ENCODE results near the gene RANBP3L.

The RANBP3L gene

DNA sequence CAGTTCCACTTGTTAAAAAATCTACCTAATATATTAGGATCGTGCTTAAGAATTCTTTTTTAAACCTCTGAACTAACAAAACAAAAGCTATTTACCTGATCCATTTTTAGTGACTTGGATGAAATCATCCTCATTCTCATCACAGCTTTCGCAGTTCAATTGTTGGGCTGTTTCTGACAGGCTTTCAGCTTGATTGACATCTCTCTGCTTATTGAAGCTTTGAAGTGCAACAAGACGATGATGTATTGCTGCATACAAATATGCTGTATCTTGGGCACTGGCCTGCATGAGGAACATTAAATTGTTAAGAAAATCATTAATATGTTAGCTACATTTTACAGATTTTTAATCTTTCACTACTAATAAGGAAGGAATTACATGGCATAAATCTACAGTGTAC is 50.5 kb downstream of the RANBP3L start:
- Mint-ChIP-seq H3K36me3 (ENCODE audit: insufficient read depth) (no peaks in the 10 kb centered on the region), H3K4me3 (no peak overlapping the region), H3K27me3 (peaks cover 45% of the 10 kb centered on the region), H3K27ac (ENCODE audit: low read depth) (no peak overlapping the region), H3K9me3 (no peaks in the 10 kb centered on the region), H3K4me1 (no peaks in the 10 kb centered on the region)
- DNase-seq (ENCODE audit: low spot score in 2 of 2), result no peak
- no peak for ATAC-seq (replicated peaks; ENCODE audit: extremely low read depth, poor library complexity, severe bottlenecking)

GRCh38 chr5:36250427-36250826 is 51.3 kb downstream of the RANBP3L start:
- Mint-ChIP-seq H3K9me3 (no peaks in the 10 kb centered on the region), H3K27me3 (peaks cover 45% of the 10 kb centered on the region), H3K4me1 (no peaks in the 10 kb centered on the region), H3K36me3 (ENCODE audit: insufficient read depth) (no peaks in the 10 kb centered on the region), H3K27ac (ENCODE audit: low read depth) (no peak overlapping the region), H3K4me3 (no peak overlapping the region)
- DNase-seq (ENCODE audit: low spot score in 2 of 2) (no peak), ATAC-seq (replicated peaks; ENCODE audit: extremely low read depth, poor library complexity, severe bottlenecking) (no peak)

GRCh38 chr5:36246036-36246800 is 55.5 kb downstream of the RANBP3L start:
- peaks cover 20% of the 10 kb centered on the region for H3K27me3 Mint-ChIP-seq
- ATAC-seq (replicated peaks; ENCODE audit: extremely low read depth, poor library complexity, severe bottlenecking) (no peak), DNase-seq (ENCODE audit: low spot score in 2 of 2) (no peak)
- H3K9me3 Mint-ChIP-seq, result no peaks in the 10 kb centered on the region
- H3K4me3 Mint-ChIP-seq, result no peak overlapping the region
- peaks cover 5% of the 10 kb centered on the region for H3K36me3 Mint-ChIP-seq (ENCODE audit: insufficient read depth)
- no peak overlapping the region for H3K27ac Mint-ChIP-seq (ENCODE audit: low read depth)
- H3K4me1 Mint-ChIP-seq, result peaks cover 17% of the 10 kb centered on the region

DNA sequence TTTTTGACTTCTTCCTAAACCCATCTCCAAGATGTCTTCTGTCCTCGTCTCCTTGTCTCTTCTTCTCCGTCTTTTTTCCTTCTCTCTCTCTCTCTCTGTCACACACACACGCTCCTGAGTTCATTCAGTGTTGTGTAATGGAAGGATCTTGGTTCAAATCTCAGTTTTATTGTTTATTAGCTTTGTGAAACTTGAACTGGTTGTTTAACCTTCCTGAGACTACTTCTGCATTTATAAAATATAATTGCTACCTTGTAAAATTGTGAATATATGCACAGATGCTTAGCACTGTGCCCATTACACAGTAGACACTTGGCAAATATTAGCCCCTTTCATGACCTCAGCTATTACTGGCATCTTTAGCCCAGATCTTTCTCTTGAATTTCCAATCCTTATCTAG is 57.6 kb downstream of the RANBP3L start:
- no peaks in the 10 kb centered on the region for H3K9me3 Mint-ChIP-seq
- peaks cover 34% of the 10 kb centered on the region for H3K4me1 Mint-ChIP-seq
- peak overlapping the region; percentile 63 for H3K27ac Mint-ChIP-seq (ENCODE audit: low read depth)
- ATAC-seq (replicated peaks; ENCODE audit: extremely low read depth, poor library complexity, severe bottlenecking), result no peak
- H3K36me3 Mint-ChIP-seq (ENCODE audit: insufficient read depth), result peaks cover 8% of the 10 kb centered on the region
- DNase-seq (ENCODE audit: low spot score in 2 of 2), result no peak
- peaks cover 10% of the 10 kb centered on the region for H3K27me3 Mint-ChIP-seq
- peak overlapping the region; percentile 87 for H3K4me3 Mint-ChIP-seq

DNA sequence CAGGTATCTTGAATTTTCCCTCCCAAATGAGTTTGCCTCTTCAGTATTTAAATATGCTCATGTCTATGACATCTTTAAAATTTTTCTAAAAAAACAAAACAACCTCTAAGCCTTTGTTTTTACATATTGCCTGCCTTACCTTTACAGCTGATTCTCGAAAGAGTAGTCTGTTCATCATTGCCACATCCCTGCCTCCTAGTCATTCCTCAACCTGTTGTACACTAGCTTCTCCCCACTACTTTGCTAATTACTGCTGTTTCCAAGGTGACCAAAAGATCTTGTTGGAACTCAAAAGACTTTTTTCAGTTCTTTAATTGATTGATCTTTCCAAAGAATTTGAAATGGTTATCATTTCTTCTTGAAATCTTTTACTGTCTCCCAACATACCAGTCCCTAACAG is 58.0 kb downstream of the RANBP3L start:
- no peak for DNase-seq (ENCODE audit: low spot score in 2 of 2)
- H3K9me3 Mint-ChIP-seq, result no peaks in the 10 kb centered on the region
- no peak for ATAC-seq (replicated peaks; ENCODE audit: extremely low read depth, poor library complexity, severe bottlenecking)
- H3K27me3 Mint-ChIP-seq, result peaks cover 10% of the 10 kb centered on the region
- peak overlapping the region; percentile 63 for H3K27ac Mint-ChIP-seq (ENCODE audit: low read depth)
- peaks cover 8% of the 10 kb centered on the region for H3K36me3 Mint-ChIP-seq (ENCODE audit: insufficient read depth)
- peaks cover 38% of the 10 kb centered on the region for H3K4me1 Mint-ChIP-seq
- peak overlapping the region; percentile 87 for H3K4me3 Mint-ChIP-seq

- H3K27me3 Mint-ChIP-seq, result peaks cover 3% of the 10 kb centered on the region
- H3K27ac Mint-ChIP-seq (ENCODE audit: low read depth), result peak overlapping the region; percentile 94
- H3K36me3 Mint-ChIP-seq (ENCODE audit: insufficient read depth), result peaks cover 8% of the 10 kb centered on the region
- DNase-seq (ENCODE audit: low spot score in 2 of 2) (no peak), ATAC-seq (replicated peaks; ENCODE audit: extremely low read depth, poor library complexity, severe bottlenecking) (no peak)
- H3K4me3 Mint-ChIP-seq, result peak overlapping the region; percentile 87
- H3K4me1 Mint-ChIP-seq, result peaks cover 39% of the 10 kb centered on the region
- H3K9me3 Mint-ChIP-seq, result no peaks in the 10 kb centered on the region
Observed at GRCh38 chr5:36242534-36243485, 58.9 kb downstream of the RANBP3L start.

DNA sequence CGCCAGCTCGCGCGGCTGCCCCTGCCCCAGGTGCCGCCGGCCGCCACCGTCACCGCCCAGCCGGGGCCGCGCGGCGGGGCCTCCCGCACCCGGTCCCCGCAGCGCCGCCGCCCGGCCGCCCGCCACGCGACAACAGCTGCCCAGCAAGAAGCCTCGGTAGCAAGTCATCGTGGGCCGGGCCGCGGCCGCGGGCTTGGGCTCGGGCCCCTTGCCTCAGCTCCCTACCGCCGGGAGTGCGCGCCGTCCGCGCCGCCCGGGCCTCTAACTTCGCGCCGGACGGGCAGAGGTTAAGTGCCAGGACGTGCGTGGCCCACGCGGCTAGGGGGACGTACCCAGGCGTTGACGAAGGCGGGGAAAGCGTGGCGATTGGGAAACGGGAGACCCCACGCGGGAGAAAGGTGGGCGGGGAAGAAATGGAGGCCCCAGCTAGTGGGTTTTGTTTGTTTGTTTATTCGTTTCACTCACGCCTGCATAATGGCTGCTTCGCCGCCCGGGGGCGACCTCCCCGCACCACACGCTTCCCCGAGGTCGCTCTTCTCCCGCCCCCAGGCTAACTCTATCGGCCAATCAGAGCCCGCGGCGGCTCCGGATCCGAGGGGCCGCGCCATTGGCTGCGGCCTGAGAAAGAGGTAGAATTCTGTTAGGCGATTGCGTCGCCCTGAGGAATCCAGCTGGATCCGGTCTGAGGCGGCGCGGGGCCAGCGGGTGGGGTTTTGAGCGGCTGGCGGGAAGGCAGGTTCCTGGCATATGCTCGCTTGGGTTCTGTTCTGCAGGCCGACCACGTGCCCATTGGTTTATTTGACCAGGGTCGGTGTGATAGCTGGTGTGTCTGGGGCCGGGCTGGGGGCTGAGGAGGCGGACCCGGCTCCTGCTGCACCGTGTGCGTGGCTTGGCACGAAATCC is 59.8 kb downstream of the RANBP3L start, which contains the start of gene NADK2:
Gene NADK2 (minus strand): TSS at position 295 of the 903 bp plus-strand sequence. CDS start 127 bp downstream, at position 168.
- no peaks in the 10 kb centered on the region for H3K9me3 Mint-ChIP-seq
- peak within 1 kb of the TSS; percentile 87 for H3K4me3 Mint-ChIP-seq
- peak within 1 kb of the TSS; percentile 94 for H3K27ac Mint-ChIP-seq (ENCODE audit: low read depth)
- H3K36me3 Mint-ChIP-seq (ENCODE audit: insufficient read depth), result peaks cover 8% of the 10 kb centered on the region
- DNase-seq (ENCODE audit: low spot score in 2 of 2) (peak; percentile 79 to 93), ATAC-seq (replicated peaks; ENCODE audit: extremely low read depth, poor library complexity, severe bottlenecking) (peak; percentile 84)
- H3K4me1 Mint-ChIP-seq, result peaks cover 39% of the 10 kb centered on the region
- H3K27me3 Mint-ChIP-seq, result no peaks in the 10 kb centered on the region

- Mint-ChIP-seq H3K9me3 (no peaks in the 10 kb centered on the region), H3K4me1 (peaks cover 47% of the 10 kb centered on the region), H3K4me3 (peak overlapping the region; percentile 79), H3K27ac (ENCODE audit: low read depth) (peak overlapping the region; percentile 94), H3K27me3 (no peaks in the 10 kb centered on the region), H3K36me3 (ENCODE audit: insufficient read depth) (peaks cover 8% of the 10 kb centered on the region)
- DNase-seq (ENCODE audit: low spot score in 2 of 2), result peak in 1 of 2 donors; percentile 12
- ATAC-seq (replicated peaks; ENCODE audit: extremely low read depth, poor library complexity, severe bottlenecking), result no peak
Observed at GRCh38 chr5:36240779-36241630, 60.7 kb downstream of the RANBP3L start.

DNA sequence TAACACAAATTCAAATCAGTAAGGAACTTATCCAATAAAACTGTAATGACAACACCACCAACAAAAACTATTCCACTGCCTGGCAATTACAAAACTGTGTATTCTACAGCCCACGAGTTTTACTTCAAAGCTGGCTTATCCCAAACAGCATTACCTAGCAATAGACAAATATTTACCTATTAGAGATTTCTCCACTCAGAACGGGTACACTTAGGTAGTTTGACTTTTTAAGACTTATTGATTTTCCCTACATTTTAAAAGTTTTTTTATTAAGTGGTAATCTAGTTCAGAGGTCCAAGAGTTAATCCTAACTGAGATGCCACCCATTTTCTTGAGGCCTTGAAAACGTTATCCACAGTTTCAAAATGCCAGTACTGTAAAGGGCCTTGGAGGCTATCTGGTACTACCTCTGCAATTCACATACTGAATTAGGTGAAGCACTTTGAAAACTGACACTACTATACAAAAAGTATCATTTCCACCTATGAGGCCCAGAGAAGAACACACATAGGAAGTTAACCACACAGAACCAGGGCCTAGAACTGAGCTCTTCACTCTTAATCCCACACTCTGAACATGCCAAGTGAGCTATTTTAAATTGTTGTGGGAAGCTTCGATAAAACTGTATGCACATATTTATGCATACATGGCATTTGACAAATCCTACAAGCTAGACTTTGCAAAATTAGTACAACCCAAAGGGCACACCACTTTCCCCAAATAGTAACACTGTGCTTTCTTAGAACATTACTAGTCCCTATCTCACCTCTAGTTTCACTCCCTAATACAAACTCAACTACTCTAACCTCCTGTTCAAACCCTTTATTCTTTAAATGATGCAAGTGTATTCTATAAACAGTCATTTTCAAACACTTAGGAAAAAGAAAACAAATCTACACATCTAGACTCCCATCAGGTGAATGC is 62.1 kb downstream of the RANBP3L start:
- DNase-seq (ENCODE audit: low spot score in 2 of 2) (no peak), ATAC-seq (replicated peaks; ENCODE audit: extremely low read depth, poor library complexity, severe bottlenecking) (no peak)
- peaks cover 47% of the 10 kb centered on the region for H3K4me1 Mint-ChIP-seq
- H3K27ac Mint-ChIP-seq (ENCODE audit: low read depth), result peak overlapping the region; percentile 45
- no peaks in the 10 kb centered on the region for H3K9me3 Mint-ChIP-seq
- H3K36me3 Mint-ChIP-seq (ENCODE audit: insufficient read depth), result peaks cover 8% of the 10 kb centered on the region
- no peaks in the 10 kb centered on the region for H3K27me3 Mint-ChIP-seq
- H3K4me3 Mint-ChIP-seq, result peak overlapping the region; percentile 79

DNA sequence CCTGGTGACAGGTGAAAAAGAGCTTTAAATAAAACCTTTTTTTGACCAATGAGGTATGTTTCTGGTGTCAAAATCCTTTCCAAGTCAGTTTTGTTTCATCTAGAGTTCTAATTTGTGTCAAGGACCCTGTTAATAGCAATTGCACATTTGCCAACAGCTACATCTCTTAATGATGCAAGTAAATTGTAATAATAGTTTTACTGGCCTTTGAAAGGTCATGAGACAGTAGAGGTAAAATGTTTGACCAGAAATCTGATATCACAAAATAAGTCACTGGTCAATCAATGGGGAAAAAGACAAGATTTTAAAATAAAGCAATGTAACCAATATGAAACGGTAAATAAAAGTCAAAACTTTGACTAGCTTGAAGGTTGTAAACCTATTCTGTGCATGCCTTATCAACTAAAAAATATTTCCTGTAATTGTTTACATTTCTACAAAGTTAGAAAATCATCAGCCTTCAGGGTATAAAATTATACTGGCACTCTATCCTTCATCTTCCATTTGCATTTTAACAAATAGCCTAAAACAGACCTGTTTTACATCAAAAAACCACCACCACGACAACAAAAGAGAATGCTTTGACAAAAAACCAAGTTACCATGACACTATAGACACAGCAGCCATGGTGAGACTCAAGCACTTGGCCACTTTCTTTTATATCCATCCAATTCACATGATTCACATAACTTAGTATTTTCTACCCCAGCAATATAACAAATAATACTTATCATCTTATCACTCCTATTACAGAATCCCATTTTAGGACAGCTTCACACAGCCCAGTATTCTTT is 63.0 kb downstream of the RANBP3L start:
- H3K4me3 Mint-ChIP-seq, result no peak overlapping the region
- no peak overlapping the region for H3K27ac Mint-ChIP-seq (ENCODE audit: low read depth)
- no peak for ATAC-seq (replicated peaks; ENCODE audit: extremely low read depth, poor library complexity, severe bottlenecking)
- H3K27me3 Mint-ChIP-seq, result no peaks in the 10 kb centered on the region
- H3K36me3 Mint-ChIP-seq (ENCODE audit: insufficient read depth), result peaks cover 8% of the 10 kb centered on the region
- H3K4me1 Mint-ChIP-seq, result peaks cover 43% of the 10 kb centered on the region
- no peaks in the 10 kb centered on the region for H3K9me3 Mint-ChIP-seq
- DNase-seq (ENCODE audit: low spot score in 2 of 2), result no peak
